Tibial nerve (tissue), 3 donors: ENCODE data around the gene KCNJ18.

Source experiments
- POLR2A ChIP-seq, 2 donors: fragments of 450-650 bp; IDR thresholded peaks; one replicate each; pipeline ENCODE4 v1.6.1; 2017; ENCODE audit warnings: antibody characterized with exemption in 2 of 2, mild to moderate bottlenecking in 2 of 2, moderate library complexity in 2 of 2
- TF ChIP-seq, protein P1 (sequence below), 5 experiments: fragments of 200-600 bp in 3 of 5; fragments of 450-650 bp in 2 of 5; sonication (generic) in 3 of 5; IDR thresholded peaks; one replicate each; pipeline ENCODE4 v1.5.1; 2016 to 2019; ENCODE audit warnings: antibody characterized with exemption in 5 of 5, mild to moderate bottlenecking in 3 of 5, moderate library complexity in 2 of 5

- TF ChIP-seq, protein P1, sequence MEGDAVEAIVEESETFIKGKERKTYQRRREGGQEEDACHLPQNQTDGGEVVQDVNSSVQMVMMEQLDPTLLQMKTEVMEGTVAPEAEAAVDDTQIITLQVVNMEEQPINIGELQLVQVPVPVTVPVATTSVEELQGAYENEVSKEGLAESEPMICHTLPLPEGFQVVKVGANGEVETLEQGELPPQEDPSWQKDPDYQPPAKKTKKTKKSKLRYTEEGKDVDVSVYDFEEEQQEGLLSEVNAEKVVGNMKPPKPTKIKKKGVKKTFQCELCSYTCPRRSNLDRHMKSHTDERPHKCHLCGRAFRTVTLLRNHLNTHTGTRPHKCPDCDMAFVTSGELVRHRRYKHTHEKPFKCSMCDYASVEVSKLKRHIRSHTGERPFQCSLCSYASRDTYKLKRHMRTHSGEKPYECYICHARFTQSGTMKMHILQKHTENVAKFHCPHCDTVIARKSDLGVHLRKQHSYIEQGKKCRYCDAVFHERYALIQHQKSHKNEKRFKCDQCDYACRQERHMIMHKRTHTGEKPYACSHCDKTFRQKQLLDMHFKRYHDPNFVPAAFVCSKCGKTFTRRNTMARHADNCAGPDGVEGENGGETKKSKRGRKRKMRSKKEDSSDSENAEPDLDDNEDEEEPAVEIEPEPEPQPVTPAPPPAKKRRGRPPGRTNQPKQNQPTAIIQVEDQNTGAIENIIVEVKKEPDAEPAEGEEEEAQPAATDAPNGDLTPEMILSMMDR (IDR thresholded peaks at IDR 0.05): no peak
- TF ChIP-seq POLR2A (IDR thresholded peaks at IDR 0.05): no peak
These were observed 15.8 kb upstream of the KCNJ18 start for GRCh38 chr17:21676281-21677111.
